ENCODE data around the gene PTPRO.

The PTPRO gene

GRCh38 chr12:15556411-15557102 lies 234.2 kb downstream of the PTPRO start:
- no peak for DNase-seq (ENCODE audit: extremely low read depth, low read depth)
- no peak for TF ChIP-seq CTCF (IDR thresholded peaks at IDR 0.05; ENCODE audit: low read depth, low read length)

GRCh38 chr12:15558915-15559528 lies 236.7 kb downstream of the PTPRO start:
- no peak for TF ChIP-seq CTCF (IDR thresholded peaks at IDR 0.05; ENCODE audit: low read depth, low read length)

GRCh38 chr12:15561396-15561795 lies 239.1 kb downstream of the PTPRO start:
- DNase-seq (ENCODE audit: extremely low read depth, low read depth): no peak
- TF ChIP-seq CTCF (IDR thresholded peaks at IDR 0.05; ENCODE audit: low read depth, low read length): no peak

More at GRCh38 chr12:15558915-15559528, 236.7 kb downstream of the PTPRO start:
- DNase-seq (ENCODE audit: extremely low read depth, low read depth): no peak

GRCh38 chr12:15562263-15562662 lies 240.0 kb downstream of the PTPRO start:
- TF ChIP-seq CTCF (IDR thresholded peaks at IDR 0.05; ENCODE audit: low read depth, low read length): no peak

GRCh38 chr12:15563663-15564062 lies 241.4 kb downstream of the PTPRO start:
- DNase-seq (ENCODE audit: extremely low read depth, low read depth): no peak
- TF ChIP-seq CTCF (IDR thresholded peaks at IDR 0.05; ENCODE audit: low read depth, low read length): no peak

More at GRCh38 chr12:15562263-15562662, 240.0 kb downstream of the PTPRO start:
- no peak for DNase-seq (ENCODE audit: extremely low read depth, low read depth)

- TF ChIP-seq CTCF (IDR thresholded peaks at IDR 0.05; ENCODE audit: low read depth, low read length): no peak
- no peak for DNase-seq (ENCODE audit: extremely low read depth, low read depth)
Measured at GRCh38 chr12:15574353-15574752, 252.0 kb downstream of the PTPRO start.
